K562 (cell line): ENCODE results near the gene THAP8.

Source experiments
- EZH2 ChIP-seq: IDR thresholded peaks from 2 replicates; pipeline ENCODE4 v1.6.1; 2012; ENCODE audit warnings: low read depth, mild to moderate bottlenecking, inconsistent platforms, low read length, borderline replicate concordance
- NFXL1 ChIP-seq: fragments of 450-650 bp; formaldehyde crosslinking; IDR thresholded peaks from 2 replicates; pipeline ENCODE4 v1.4.0; 2021; ENCODE audit warnings: mild to moderate bottlenecking
- NONO ChIP-seq, 2 experiments: fragments of 200-400 bp in 1 of 2; fragments of 450-650 bp in 1 of 2; formaldehyde crosslinking in 1 of 2; IDR thresholded peaks; 2 replicates each; pipeline ENCODE4 v1.6.1; 2017; ENCODE audit warnings: low read depth in 2 of 2, mild to moderate bottlenecking in 2 of 2, moderate library complexity in 2 of 2, low read length in 1 of 2
- ZFX ChIP-seq: sonication (generic); formaldehyde crosslinking; IDR thresholded peaks from 2 replicates; pipeline ENCODE4 v1.8.0; 2022; ENCODE audit warnings: mild to moderate bottlenecking, missing genetic modification reagents, moderate library complexity
- TF ChIP-seq, protein P1 (sequence below): fragments of 250-450 bp; sonication (Bioruptor Pico); IDR thresholded peaks from 2 replicates; pipeline ENCODE4 v1.5.0; 2021
- TF ChIP-seq, protein P2 (sequence below), 3 experiments: IDR thresholded peaks in 2 of 3; conservative IDR thresholded peaks in 1 of 3; 2 replicates each; pipeline ENCODE4 v1.5.1; 2011 to 2012; ENCODE audit warnings: low read length in 3 of 3, mild to moderate bottlenecking in 3 of 3, control low read depth in 2 of 3, improper control_type of control experiment in 1 of 3, inconsistent platforms in 1 of 3, low read depth in 1 of 3, mixed read lengths in 1 of 3, moderate library complexity in 1 of 3; ENCODE audit not compliant: insufficient read depth in 2 of 3
- TF ChIP-seq, protein P3 (sequence below): fragments of 450-650 bp; formaldehyde crosslinking; IDR thresholded peaks from 2 replicates; pipeline ENCODE4 v1.4.0; 2020; ENCODE audit warnings: mild to moderate bottlenecking, moderate library complexity

DNA sequence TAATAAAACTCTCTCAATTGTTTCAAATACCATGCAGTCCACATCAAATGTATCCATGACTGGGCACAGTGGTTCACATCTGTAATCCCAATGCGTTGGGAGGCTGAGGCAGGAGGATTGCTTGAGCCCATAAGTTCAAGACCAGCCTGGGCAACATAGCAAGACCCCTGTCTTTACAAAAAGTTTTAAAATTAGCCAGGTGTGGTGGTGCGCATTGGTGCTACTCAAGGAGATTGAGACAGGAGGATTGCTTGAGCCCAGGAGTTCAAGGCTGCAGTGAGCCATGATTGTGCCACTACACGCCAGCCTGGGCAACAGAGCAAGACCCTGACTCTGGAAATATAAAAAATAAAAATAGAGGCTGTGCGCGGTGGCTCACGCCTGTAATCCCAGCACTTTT is 26.4 kb downstream of the THAP8 start:
- TF ChIP-seq, protein P1, sequence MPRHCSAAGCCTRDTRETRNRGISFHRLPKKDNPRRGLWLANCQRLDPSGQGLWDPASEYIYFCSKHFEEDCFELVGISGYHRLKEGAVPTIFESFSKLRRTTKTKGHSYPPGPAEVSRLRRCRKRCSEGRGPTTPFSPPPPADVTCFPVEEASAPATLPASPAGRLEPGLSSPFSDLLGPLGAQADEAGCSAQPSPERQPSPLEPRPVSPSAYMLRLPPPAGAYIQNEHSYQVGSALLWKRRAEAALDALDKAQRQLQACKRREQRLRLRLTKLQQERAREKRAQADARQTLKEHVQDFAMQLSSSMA (CRISPR knock-in tag) = no peak
- TF ChIP-seq, protein P2, sequence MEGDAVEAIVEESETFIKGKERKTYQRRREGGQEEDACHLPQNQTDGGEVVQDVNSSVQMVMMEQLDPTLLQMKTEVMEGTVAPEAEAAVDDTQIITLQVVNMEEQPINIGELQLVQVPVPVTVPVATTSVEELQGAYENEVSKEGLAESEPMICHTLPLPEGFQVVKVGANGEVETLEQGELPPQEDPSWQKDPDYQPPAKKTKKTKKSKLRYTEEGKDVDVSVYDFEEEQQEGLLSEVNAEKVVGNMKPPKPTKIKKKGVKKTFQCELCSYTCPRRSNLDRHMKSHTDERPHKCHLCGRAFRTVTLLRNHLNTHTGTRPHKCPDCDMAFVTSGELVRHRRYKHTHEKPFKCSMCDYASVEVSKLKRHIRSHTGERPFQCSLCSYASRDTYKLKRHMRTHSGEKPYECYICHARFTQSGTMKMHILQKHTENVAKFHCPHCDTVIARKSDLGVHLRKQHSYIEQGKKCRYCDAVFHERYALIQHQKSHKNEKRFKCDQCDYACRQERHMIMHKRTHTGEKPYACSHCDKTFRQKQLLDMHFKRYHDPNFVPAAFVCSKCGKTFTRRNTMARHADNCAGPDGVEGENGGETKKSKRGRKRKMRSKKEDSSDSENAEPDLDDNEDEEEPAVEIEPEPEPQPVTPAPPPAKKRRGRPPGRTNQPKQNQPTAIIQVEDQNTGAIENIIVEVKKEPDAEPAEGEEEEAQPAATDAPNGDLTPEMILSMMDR (IDR thresholded peaks at IDR 0.05 in 2 of 3, conservative IDR thresholded peaks at IDR 0.05 in 1 of 3; ENCODE audit: insufficient read depth in 2 of 3, low read depth in 1 of 3, low read length in 3 of 3) = no peak
- TF ChIP-seq NFXL1 (CRISPR knock-in tag) (no peak), NONO (IDR thresholded peaks at IDR 0.05; ENCODE audit: low read depth in 2 of 2, low read length in 1 of 2) (no peak), EZH2 (no peak), ZFX (CRISPR knock-in tag) (no peak)
- TF ChIP-seq, protein P3, sequence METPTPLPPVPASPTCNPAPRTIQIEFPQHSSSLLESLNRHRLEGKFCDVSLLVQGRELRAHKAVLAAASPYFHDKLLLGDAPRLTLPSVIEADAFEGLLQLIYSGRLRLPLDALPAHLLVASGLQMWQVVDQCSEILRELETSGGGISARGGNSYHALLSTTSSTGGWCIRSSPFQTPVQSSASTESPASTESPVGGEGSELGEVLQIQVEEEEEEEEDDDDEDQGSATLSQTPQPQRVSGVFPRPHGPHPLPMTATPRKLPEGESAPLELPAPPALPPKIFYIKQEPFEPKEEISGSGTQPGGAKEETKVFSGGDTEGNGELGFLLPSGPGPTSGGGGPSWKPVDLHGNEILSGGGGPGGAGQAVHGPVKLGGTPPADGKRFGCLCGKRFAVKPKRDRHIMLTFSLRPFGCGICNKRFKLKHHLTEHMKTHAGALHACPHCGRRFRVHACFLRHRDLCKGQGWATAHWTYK (CRISPR knock-in tag) = no peak
